ENCODE measurements around the gene C6orf118. TPM values are rescaled to one million over a fixed set of nuclear protein-coding genes. Genes with fewer than 3 reads are reported as not detected.

The C6orf118 gene
- 1.5 TPM for total RNA-seq

DNA sequence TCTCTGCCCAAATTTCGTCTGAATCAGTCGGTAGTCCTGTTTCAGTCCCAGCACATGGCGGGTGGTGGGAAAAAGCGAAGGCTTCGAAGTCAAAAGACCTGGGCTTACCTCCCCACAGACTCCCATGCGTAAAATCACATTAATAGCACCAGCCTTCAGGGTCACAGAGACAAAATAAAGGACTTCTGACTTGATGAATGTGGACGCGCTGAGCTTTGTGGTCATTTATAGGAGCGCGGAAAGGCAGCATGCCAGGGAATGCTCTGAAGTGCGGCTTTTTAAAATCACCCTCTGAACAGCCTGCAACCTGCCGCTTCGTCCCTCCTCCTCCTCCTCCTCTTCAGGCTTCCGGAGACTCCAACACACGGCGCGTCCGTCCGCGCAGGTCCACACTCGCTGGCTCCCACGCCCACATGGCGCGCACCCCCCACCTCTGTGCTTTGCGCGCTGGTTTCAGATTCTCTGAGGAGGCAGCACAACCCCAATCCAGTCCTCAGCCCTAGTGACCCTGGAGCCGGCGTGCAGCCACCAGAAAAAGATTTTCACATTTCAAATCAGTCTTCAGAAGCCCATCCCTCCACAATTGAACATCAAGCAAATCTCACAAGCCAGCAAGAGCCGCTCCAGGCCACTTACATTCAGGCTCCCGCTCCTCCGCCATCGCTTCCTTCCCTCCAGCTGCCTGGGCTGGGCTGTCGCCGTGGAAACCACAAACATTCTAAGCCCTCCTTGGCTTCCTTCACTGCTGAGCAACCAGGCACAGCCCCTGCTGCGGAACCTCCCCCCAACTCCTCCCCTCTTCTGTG is at the start of gene C6orf118:
C6orf118 (minus strand) TSS at position 680 of the 806 bp plus-strand sequence; CDS start at position 661, 19 bp downstream.

Data from camera-type eye (tissue), 1 donor.